Activated T-cell treated with anti-CD3 and anti-CD28 coated beads, Interleukin-2, amount 50 U/mL, for 1 hour (primary cell): ENCODE data around the gene TMEM266.

ENCODE experiments used
- DNase-seq: peaks from one replicate; pipeline ENCODE4 v3.0.0-alpha.2; 2020

Gene TMEM266

GRCh38 chr15:76206325-76206976 is 146.7 kb downstream of the TMEM266 start:
- no peak for DNase-seq

- DNase-seq: no peak
Measured at GRCh38 chr15:76208084-76208785, 148.4 kb downstream of the TMEM266 start.

GRCh38 chr15:76208786-76209424 is 149.1 kb downstream of the TMEM266 start:
- DNase-seq: no peak

GRCh38 chr15:76209523-76209922 is 149.7 kb downstream of the TMEM266 start:
- no peak for DNase-seq

- no peak for DNase-seq
Measured at GRCh38 chr15:76209942-76210341, 150.2 kb downstream of the TMEM266 start.

GRCh38 chr15:76215634-76216033 is 155.8 kb downstream of the TMEM266 start:
- DNase-seq: no peak

DNA sequence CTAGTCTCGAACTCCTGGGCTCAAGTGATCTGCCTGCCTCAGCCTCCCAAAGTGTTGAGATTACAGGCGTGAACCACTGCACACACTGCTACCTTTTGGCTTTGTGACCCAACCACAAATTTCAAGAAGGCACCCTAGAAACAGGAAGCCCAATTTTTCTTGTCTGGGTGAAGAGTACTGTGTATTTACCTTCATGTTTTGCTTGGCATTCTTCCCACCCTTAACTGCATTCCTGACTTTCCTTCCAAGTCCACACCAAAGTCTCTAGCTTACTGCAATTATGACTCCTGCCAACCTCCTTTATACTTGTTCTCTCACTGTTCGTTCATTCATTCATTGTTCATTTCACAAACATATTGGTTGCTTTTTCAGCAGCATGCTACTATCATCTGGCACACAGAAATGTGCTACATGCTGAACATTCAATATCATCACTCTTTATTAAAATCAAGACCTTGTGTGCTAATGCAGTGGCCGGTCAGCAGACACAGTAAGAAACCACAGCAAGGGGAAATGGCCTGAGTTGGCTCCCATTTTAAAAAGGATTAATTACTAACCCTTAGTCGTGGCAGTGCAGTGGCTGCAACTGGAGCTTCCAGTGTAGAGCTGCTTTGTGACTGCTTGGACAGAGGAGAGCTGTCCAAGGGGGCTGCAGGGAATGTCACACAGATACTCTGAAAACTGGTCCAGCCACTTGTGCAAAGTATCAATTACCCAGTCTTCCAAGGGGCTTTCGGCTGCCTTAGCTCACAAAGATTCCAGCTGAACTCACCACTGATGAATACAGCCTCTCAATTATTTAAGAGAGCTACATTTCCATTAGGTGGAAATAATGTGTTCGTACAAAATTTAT is 157.5 kb downstream of the TMEM266 start:
- DNase-seq: no peak

GRCh38 chr15:76217882-76218217 is 158.1 kb downstream of the TMEM266 start:
- no peak for DNase-seq

DNA sequence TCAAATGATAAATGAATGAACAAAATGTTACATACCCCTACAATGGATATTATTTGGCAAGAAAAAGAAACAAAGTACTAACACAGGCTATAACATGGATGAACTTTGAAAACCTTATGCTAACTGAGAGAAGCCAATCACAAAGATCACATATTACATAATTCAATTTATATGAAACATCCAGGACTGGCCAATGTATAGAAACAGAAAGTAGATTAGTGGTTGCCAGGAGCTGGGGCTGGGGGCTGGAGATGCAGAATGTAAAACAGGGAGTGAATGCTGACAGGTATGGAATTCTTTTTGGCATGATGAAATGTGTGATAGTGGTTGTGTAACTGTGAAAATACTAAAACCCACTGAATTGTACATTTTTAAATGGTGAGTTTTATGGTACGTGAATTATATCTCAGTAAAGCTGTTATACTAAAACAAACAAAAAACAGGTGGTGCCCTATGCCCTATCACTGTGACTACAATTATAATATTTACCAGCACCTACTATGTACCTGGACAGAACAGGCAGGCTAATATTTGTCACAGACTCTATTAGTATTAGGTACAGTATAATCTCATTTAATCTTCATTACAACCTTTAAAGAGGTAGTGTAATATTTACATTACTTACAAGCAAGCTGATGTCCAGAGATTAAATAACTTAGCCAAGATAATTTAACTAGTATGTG is 161.4 kb downstream of the TMEM266 start:
- no peak for DNase-seq

- DNase-seq: no peak
Measured at GRCh38 chr15:76222159-76222558, 162.4 kb downstream of the TMEM266 start.

GRCh38 chr15:76223521-76223920 is 163.7 kb downstream of the TMEM266 start:
- no peak for DNase-seq

DNA sequence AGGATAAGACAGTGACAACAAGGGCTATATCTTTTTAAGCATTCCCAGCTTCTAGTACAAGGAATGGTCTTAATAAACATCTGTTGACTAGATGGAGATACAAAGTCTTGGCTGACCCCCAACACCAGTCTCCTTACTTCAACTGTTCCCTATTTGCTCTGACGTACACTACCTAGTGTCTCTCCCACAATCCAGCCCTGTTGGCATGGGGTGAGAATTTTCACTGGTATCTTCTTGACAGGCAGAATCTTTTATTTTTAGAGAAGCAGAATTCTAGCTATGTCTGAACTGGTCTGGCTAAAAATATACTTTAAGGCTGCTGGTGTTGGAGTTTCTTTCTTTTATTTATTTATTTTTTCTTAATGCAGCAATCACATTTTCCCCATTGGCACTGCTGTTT is 169.5 kb downstream of the TMEM266 start:
- no peak for DNase-seq

DNA sequence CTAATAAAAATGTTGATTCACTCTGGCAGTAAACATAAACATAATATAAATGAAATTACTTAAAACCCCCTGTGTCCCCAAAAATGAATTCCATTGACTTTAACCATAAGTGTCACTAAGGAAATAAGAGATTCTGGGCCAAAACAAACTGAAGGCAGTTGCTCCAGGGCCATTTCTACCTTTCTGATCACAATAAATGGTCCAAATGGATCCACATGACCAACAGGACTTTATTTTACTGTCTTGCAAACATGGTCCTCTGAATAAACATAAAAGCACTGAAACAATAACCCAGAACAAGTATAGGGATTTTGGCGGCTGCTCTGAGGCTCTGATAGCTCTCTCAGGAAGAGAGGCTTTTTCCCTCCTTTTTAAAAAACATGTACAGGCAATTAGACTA is 174.1 kb downstream of the TMEM266 start:
- DNase-seq: no peak

DNA sequence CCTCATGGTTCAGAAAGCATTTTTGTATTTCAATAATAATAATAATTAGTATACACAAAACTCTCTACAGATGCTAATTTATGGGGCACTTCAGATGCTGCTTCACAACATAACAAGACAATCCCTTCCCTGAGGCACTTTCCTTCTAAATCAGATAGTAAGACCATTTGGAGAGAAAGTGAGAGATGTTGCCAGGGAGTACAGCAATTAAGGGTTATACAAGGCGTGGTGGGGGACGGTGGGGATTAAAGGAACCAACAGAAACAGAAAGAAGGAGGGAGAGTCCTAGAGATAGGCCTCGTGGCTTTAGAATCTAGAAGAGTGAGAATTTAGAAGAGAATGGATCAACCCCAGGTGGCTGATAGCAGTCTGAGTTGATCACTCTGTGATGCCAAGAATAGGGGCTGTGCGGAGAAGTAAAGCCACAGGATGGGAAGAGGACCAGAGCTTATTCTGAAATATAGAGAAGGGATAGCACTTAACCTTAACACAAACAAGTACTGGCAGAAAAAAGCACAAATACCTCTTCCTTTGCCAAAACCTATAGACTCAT is 174.6 kb downstream of the TMEM266 start:
- no peak for DNase-seq

GRCh38 chr15:76235186-76235826 is 175.5 kb downstream of the TMEM266 start:
- DNase-seq: no peak

- no peak for DNase-seq
Measured at GRCh38 chr15:76236350-76236749, 176.6 kb downstream of the TMEM266 start.

- no peak for DNase-seq
Measured at GRCh38 chr15:76239786-76240185, 180.0 kb downstream of the TMEM266 start.

- no peak for DNase-seq
Measured at GRCh38 chr15:76245072-76245610, 185.4 kb downstream of the TMEM266 start.

GRCh38 chr15:76251717-76252116 is 191.9 kb downstream of the TMEM266 start:
- DNase-seq: no peak

- DNase-seq: no peak
Measured at GRCh38 chr15:76252249-76252648, 192.5 kb downstream of the TMEM266 start.

DNA sequence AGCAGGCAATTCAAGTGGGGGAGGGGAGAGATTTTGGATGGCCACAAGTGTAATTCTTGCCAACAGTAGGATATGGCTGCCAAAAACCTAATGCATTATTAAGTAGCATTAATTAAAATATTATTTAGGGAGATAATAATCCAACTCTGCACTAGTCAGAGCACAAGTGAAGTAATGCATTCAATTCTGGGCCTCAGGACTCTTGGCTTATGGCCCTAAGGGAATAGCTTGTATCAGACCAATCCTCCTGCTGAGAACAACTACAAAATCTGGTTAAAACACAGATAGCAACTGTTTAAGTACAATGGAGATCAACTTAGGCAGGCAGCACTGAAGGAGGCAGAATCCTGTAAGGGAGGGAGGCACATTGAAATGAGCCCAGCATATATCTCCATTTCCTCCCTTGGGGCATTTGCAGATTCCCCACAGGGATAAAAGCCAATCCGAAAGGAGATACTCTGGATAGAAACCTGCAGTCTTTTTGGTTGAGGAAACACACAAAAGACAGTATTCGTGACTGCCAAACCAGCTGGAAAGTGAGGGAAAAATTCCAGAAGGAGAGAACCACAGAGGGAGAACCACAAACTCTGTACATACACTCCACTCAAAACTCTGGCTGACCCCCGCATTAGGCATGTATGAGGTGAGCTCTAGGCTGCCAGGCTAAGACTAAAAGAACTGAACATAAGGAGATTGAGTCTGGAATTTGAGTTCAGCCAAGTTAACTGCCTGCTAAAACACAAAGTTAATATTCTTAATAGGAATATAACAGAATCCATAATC is 194.1 kb downstream of the TMEM266 start:
- no peak for DNase-seq
